Endodermal cell (in vitro differentiated cells): ENCODE data around the gene NTRK3. TPM values are rescaled to one million over a fixed set of nuclear protein-coding genes. Genes with fewer than 3 reads are reported as not detected.

Experiments used
- DNase-seq: peaks from one replicate; pipeline ENCODE4 v3.0.0-alpha.2; 2017
- H3K27ac ChIP-seq: 2 replicates; pipeline ENCODE4 v1.5.1; 2013; ENCODE audit warnings: mild to moderate bottlenecking, low read depth, low read length, moderate library complexity
- H3K27me3 ChIP-seq: 2 replicates; pipeline ENCODE4 v1.6.1; 2013; ENCODE audit warnings: mild to moderate bottlenecking, low read length, moderate library complexity; ENCODE audit not compliant: insufficient read depth, control insufficient read depth, poor library complexity, severe bottlenecking
- H3K36me3 ChIP-seq: 2 replicates; pipeline ENCODE4 v1.7.0; 2013; ENCODE audit warnings: mild to moderate bottlenecking, low read length, moderate library complexity; ENCODE audit not compliant: control insufficient read depth, insufficient read depth
- H3K4me1 ChIP-seq: one replicate; pipeline ENCODE4 v1.7.0; 2013; ENCODE audit warnings: low read length; ENCODE audit not compliant: control insufficient read depth, insufficient read depth
- H3K4me3 ChIP-seq: 2 replicates; pipeline ENCODE4 v1.5.1; 2013; ENCODE audit warnings: mild to moderate bottlenecking, low read length, moderate library complexity
- H3K9ac ChIP-seq: 2 replicates; pipeline ENCODE4 v1.6.1; 2013; ENCODE audit warnings: mild to moderate bottlenecking, low read length, moderate library complexity; ENCODE audit not compliant: poor library complexity, severe bottlenecking; ENCODE audit errors: extremely low read depth
- H3K9me3 ChIP-seq: 2 replicates; pipeline ENCODE4 v1.6.1; 2013; ENCODE audit warnings: mild to moderate bottlenecking, low read length, moderate library complexity; ENCODE audit not compliant: control insufficient read depth
- H3K27ac Mint-ChIP-seq: 2 replicates; pipeline ENCODE4 v1.8.0; 2020; ENCODE audit warnings: mixed read lengths
- H3K27me3 Mint-ChIP-seq: 2 replicates; pipeline ENCODE4 v1.8.0; 2021; ENCODE audit warnings: mild to moderate bottlenecking, mixed read lengths; ENCODE audit not compliant: insufficient read depth
- H3K36me3 Mint-ChIP-seq: 2 replicates; pipeline ENCODE4 v1.8.0; 2020; ENCODE audit warnings: low read depth, mixed read lengths
- H3K4me1 Mint-ChIP-seq: 2 replicates; pipeline ENCODE4 v1.8.0; 2020; ENCODE audit warnings: mixed read lengths
- H3K4me3 Mint-ChIP-seq: 2 replicates; pipeline ENCODE4 v1.8.0; 2020; ENCODE audit warnings: mild to moderate bottlenecking, moderate library complexity, mixed read lengths
- H3K9me3 Mint-ChIP-seq: 2 replicates; pipeline ENCODE4 v1.8.0; 2020; ENCODE audit warnings: mild to moderate bottlenecking, mixed read lengths
- CTCF ChIP-seq: fragments of 200-600 bp; sonication (generic); conservative IDR thresholded peaks from 2 replicates; pipeline ENCODE4 v1.5.0; 2021; ENCODE audit warnings: antibody characterized with exemption, mild to moderate bottlenecking
- WGBS, 2 experiments: methylation state at CpG; one replicate each; pipeline versions ENCODE4 v1.1.5 to v1.1.7; 2013; ENCODE audit warnings: missing lambda C conversion rate in 2 of 2, mixed read lengths in 1 of 2; ENCODE audit not compliant: insufficient coverage in 1 of 2, insufficient read length in 1 of 2; 5-methylcytosine and 5-hydroxymethylcytosine counted together
- total RNA-seq, 2 donors: library from RNA; stranded (reverse); fragmentation: NEBNext Ultra II Directional in 1 of 2; extraction: Animal tissue kit (Norgen Biotek cat#: 25700) in 1 of 2; gene quantifications; 2 replicates in 1 of 2; 3 replicates in 1 of 2; pipeline ENCODE4 v1.2.1, GENCODE V29; 2021

Gene NTRK3
- total RNA-seq, 2 donors from 2014 or later: 0.11 to 0.86 TPM

DNA sequence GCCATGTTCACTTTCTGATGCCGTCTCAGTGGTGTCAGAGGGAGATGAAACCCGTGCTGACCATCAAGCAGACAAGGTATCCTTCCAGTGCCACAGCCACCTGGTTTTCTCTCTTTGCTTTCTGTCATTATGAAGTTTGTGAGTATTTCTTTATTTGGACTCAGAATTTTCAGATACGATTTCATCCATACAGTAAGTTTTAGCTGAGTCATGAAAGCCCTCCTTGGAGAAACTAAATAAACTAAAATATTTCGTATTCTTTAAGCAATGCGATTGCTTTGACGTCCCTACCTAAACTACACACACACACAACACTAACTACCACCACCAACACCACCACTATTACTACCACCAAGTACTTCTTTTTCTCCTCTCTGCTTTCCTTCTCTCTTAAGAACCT is 350.1 kb downstream of the NTRK3 start:
- TF ChIP-seq CTCF: no peak
- Mint-ChIP-seq H3K4me1 (no peaks in the 10 kb centered on the region), H3K27me3 (peaks cover 40% of the 10 kb centered on the region), H3K36me3 (no peaks in the 10 kb centered on the region), H3K4me3 (no peak overlapping the region), H3K27ac (no peak overlapping the region), H3K9me3 (no peaks in the 10 kb centered on the region)
- Histone ChIP-seq H3K27ac (no peak overlapping the region), H3K36me3 (no peaks in the 10 kb centered on the region), H3K9ac (no peak overlapping the region), H3K4me3 (no peak overlapping the region), H3K9me3 (no peaks in the 10 kb centered on the region), H3K27me3 (peaks cover 12% of the 10 kb centered on the region), H3K4me1 (no peaks in the 10 kb centered on the region)
- WGBS, 2 experiments: 96 to 100% methylated on average over 3 to 6 of the region's 6 CpGs
- no peak for DNase-seq

DNA sequence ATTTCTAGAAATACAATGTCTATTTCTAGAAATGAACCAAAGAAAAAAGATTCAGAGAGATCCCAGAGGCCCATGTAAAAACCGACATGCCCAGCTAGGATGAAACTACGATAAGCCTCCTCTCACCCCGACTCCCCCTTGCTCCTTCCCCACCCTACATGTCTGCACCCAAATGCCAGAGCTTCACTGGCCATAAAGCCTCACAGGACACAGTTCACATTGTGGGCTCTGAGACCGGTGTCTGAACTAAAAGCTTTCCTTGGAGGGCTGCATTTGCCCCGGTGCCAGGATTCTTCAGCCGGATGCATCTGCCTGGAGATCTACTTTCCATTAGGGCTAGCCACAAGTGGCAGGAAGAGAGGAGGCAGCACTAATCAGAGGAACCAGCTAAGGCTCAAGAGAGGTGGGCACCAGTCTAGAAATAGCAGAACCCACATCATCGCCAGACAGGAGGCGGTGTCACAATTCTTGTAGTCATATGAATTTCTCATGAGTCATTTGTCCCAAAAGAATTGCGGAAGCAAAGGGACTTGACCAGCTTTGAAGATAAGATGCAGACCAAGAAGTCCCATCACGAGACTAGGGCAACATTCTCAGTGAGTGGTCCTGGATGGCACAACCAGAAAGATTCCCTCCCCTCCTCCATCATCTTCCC is 353.6 kb downstream of the NTRK3 start:
- Histone ChIP-seq H3K4me3 (no peak overlapping the region), H3K36me3 (no peaks in the 10 kb centered on the region), H3K27ac (no peak overlapping the region), H3K9me3 (no peaks in the 10 kb centered on the region), H3K9ac (no peak overlapping the region), H3K27me3 (peaks cover 8% of the 10 kb centered on the region), H3K4me1 (no peaks in the 10 kb centered on the region)
- DNase-seq: no peak
- 94 to 100% methylated on average over 9 to 10 of the region's 10 CpGs for WGBS, 2 experiments
- H3K4me1 Mint-ChIP-seq: no peaks in the 10 kb centered on the region
- no peak overlapping the region for H3K4me3 Mint-ChIP-seq
- peaks cover 19% of the 10 kb centered on the region for H3K27me3 Mint-ChIP-seq
- TF ChIP-seq CTCF: no peak
- no peak overlapping the region for H3K27ac Mint-ChIP-seq
- H3K9me3 Mint-ChIP-seq: no peaks in the 10 kb centered on the region
- H3K36me3 Mint-ChIP-seq: no peaks in the 10 kb centered on the region

DNA sequence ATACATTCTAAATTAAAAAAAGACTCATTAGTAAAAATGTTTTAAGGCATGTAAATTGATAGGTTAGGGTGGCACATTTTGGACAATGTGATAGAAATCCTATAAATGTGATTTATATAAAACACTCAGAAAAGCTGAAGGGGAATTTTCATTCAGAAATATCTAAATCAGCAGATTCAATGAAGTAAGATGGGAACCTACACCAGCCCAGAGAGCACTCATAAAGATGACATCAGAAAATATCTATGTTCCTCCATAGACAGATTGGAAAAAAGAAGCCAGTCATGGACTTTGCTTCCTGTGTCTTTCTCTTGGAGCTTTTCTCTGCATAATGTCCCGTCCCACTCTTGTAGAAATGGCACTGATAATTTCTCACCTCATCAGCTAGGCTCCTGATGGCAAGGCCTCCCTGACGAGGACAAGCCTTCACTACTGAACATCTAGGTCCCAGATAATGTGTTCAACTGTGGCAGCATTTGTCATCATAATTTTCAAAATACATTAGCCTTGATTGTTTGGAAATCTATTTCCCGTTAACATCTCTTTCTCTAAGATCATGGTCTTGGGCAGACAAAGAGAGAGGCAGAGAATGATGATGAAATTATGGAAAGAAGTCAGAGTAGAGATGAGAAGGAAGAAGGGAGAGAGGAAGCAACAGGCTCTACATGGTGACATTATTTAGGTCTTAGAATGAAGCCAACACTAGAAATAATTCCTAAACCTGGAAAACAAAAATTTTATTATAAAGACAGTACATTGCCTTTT is 354.4 kb downstream of the NTRK3 start:
- Histone ChIP-seq H3K9me3 (no peaks in the 10 kb centered on the region), H3K4me3 (no peak overlapping the region), H3K27me3 (no peaks in the 10 kb centered on the region), H3K4me1 (no peaks in the 10 kb centered on the region), H3K27ac (no peak overlapping the region), H3K9ac (no peak overlapping the region), H3K36me3 (no peaks in the 10 kb centered on the region)
- Mint-ChIP-seq H3K4me1 (peaks cover 2% of the 10 kb centered on the region), H3K4me3 (no peak overlapping the region), H3K27ac (no peak overlapping the region), H3K36me3 (no peaks in the 10 kb centered on the region), H3K9me3 (no peaks in the 10 kb centered on the region), H3K27me3 (peaks cover 13% of the 10 kb centered on the region)
- DNase-seq: no peak
- no peak for TF ChIP-seq CTCF
- 33 to 65% methylated on average over 2 to 3 of the region's 3 CpGs for WGBS, 2 experiments
